Kidney epithelial cell (primary cell): ENCODE data around the gene COL9A1. TPM values are rescaled to one million over a fixed set of nuclear protein-coding genes. Genes with fewer than 3 reads are reported as not detected.
"Not testable (repeated sequence)": the region's sequence is repeated elsewhere in the genome, so short reads cannot be mapped to it uniquely, and the experiment has no call there.

Experiments
- DNase-seq: peaks from one replicate; pipeline ENCODE4 v3.0.0-alpha.2; 2010; ENCODE audit warnings: low read depth
- H3K27me3 ChIP-seq: 2 replicates; pipeline ENCODE4 v1.6.0; 2011; ENCODE audit warnings: low read length; ENCODE audit not compliant: control insufficient read depth, insufficient read depth
- H3K36me3 ChIP-seq: 2 replicates; pipeline ENCODE4 v1.5.1; 2011; ENCODE audit warnings: low read length; ENCODE audit not compliant: control insufficient read depth, insufficient read depth
- H3K4me3 ChIP-seq: 2 replicates; pipeline ENCODE4 v1.5.1; 2011; ENCODE audit warnings: low read depth, mild to moderate bottlenecking, control low read depth, low read length
- CTCF ChIP-seq: IDR thresholded peaks from 2 replicates; pipeline ENCODE4 v1.5.1; 2011; ENCODE audit warnings: mild to moderate bottlenecking, moderate library complexity, low read length, control low read depth, inconsistent platforms; ENCODE audit not compliant: insufficient read depth, poor library complexity, severe bottlenecking
- total RNA-seq: library from RNA; depleted of rRNA; stranded (reverse); fragments of >200 nt; gene quantifications from 2 replicates; pipeline ENCODE4 v1.2.3, GENCODE V29; 2015

Gene COL9A1
- total RNA-seq, 1 donor from 2014 or later = not detected

GRCh38 chr6:70337743-70338105 lies 34.8 kb upstream of the COL9A1 start:
- H3K27me3 ChIP-seq = peaks cover 3% of the 10 kb centered on the region
- H3K4me3 ChIP-seq = no peak overlapping the region
- TF ChIP-seq CTCF = no peak
- no peak for DNase-seq
- H3K36me3 ChIP-seq = no peaks in the 10 kb centered on the region

GRCh38 chr6:70336996-70337742 lies 34.3 kb upstream of the COL9A1 start:
- no peak for DNase-seq
- H3K27me3 ChIP-seq = peaks cover 3% of the 10 kb centered on the region
- TF ChIP-seq CTCF = no peak
- H3K4me3 ChIP-seq = no peak overlapping the region
- H3K36me3 ChIP-seq = no peaks in the 10 kb centered on the region

GRCh38 chr6:70327036-70327435 lies 24.2 kb upstream of the COL9A1 start:
- DNase-seq = no peak
- no peak overlapping the region for H3K4me3 ChIP-seq
- TF ChIP-seq CTCF = no peak
- H3K27me3 ChIP-seq = peaks cover 2% of the 10 kb centered on the region
- no peaks in the 10 kb centered on the region for H3K36me3 ChIP-seq

- Histone ChIP-seq H3K27me3 (peaks cover 2% of the 10 kb centered on the region), H3K4me3 (no peak overlapping the region), H3K36me3 (no peaks in the 10 kb centered on the region)
- TF ChIP-seq CTCF = no peak
- DNase-seq = no peak
Measured at GRCh38 chr6:70325009-70325408, 22.1 kb upstream of the COL9A1 start.

- H3K27me3 ChIP-seq = peaks cover 18% of the 10 kb centered on the region
- not testable (repeated sequence) for H3K4me3 ChIP-seq, DNase-seq, H3K36me3 ChIP-seq
Measured at GRCh38 chr6:70317799-70318198, 14.9 kb upstream of the COL9A1 start.

- Histone ChIP-seq H3K27me3 (peaks cover 24% of the 10 kb centered on the region), H3K36me3 (no peaks in the 10 kb centered on the region), H3K4me3 (no peak overlapping the region)
- no peak for DNase-seq
- no peak for TF ChIP-seq CTCF
Measured at GRCh38 chr6:70315079-70315751, 12.3 kb upstream of the COL9A1 start.
